ENCODE results near the gene ZKSCAN1. TPM values are rescaled to one million over a fixed set of nuclear protein-coding genes. Genes with fewer than 3 reads are reported as not detected.

The ZKSCAN1 gene
- total RNA-seq, 4 donors from 2014 or later: 31.6 to 35.5 (median 31.7) TPM

DNA sequence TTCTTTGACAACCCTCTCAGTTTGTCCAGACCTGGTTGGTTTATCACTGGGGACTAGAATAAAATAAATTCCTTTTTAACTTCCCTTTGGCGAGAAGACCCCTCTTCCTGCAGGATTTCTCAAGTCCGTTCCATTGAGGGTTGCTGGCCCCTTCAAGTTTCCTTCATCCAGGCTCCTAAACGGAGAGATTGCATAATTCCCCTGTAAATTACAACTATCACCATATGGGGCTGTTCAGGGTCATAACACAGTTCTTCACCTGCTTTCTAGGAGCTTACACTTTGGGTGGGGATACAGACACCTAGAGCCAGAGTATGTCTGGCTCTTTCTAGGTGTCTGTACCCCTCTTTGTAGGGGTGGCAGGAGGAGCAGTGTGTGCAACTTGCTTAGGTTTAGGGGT lies 70.1 kb downstream of the ZKSCAN1 start:
- Histone ChIP-seq H3K4me1 (peaks cover 0 to 41% (median 24%) of the 10 kb centered on the region in 3 donors), H3K9me3 (no peaks in the 10 kb centered on the region), H3K27ac (no peak overlapping the region), H3K36me3 (peaks cover 0 to 7% of the 10 kb centered on the region in 2 donors), H3K4me3 (no peak overlapping the region), H3K27me3 (no peaks in the 10 kb centered on the region)
- WGBS, 2 donors (ENCODE audit: low coverage in 1 of 2): 46 to 72% methylated on average over 3 of the region's 3 CpGs
- TF ChIP-seq, protein P1, sequence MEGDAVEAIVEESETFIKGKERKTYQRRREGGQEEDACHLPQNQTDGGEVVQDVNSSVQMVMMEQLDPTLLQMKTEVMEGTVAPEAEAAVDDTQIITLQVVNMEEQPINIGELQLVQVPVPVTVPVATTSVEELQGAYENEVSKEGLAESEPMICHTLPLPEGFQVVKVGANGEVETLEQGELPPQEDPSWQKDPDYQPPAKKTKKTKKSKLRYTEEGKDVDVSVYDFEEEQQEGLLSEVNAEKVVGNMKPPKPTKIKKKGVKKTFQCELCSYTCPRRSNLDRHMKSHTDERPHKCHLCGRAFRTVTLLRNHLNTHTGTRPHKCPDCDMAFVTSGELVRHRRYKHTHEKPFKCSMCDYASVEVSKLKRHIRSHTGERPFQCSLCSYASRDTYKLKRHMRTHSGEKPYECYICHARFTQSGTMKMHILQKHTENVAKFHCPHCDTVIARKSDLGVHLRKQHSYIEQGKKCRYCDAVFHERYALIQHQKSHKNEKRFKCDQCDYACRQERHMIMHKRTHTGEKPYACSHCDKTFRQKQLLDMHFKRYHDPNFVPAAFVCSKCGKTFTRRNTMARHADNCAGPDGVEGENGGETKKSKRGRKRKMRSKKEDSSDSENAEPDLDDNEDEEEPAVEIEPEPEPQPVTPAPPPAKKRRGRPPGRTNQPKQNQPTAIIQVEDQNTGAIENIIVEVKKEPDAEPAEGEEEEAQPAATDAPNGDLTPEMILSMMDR (IDR thresholded peaks at IDR 0.05): no peak
- TF ChIP-seq POLR2A (IDR thresholded peaks at IDR 0.05) (no peak), POLR2AphosphoS5 (IDR thresholded peaks at IDR 0.05) (no peak), EP300 (IDR thresholded peaks at IDR 0.05) (no peak)
- no peak for ATAC-seq

DNA sequence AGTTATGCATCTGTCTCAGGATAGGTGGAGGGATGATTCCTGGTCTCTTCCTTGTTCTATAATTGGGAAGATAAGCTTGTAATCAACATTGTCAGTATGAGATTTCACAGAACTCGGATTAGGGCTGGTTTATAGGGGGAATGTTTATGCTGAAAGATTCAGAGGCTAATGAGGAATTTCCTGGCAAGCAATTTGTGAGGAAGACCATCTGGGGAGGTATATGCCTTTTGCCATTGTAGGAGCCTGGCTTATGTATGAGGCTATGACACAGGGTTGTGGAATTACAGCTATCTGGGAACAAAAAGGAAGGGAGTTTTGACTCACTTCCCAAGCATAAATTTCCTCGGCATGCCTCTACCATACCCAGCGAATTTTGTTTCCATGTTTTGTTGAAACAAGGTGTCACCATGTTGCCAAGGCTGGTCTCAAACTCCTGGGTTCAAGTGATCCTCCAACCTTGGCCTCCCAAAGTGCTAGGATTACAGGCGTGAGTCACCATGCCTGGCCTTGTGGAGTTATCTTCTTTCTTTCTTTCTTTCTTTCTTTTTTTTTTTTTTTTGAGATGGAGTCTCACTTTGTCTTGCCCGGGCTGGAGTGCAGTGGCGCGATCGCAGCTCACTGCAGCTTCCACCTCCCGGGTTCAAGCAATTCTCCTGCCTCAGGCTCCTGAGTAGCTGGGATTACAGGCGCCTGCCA lies 71.8 kb downstream of the ZKSCAN1 start:
- H3K4me1 ChIP-seq: peaks cover 0 to 31% (median 16%) of the 10 kb centered on the region in 3 donors
- H3K4me3 ChIP-seq: no peak overlapping the region
- WGBS, 2 donors (ENCODE audit: low coverage in 1 of 2): 10 to 34% methylated on average over 3 to 8 of the region's 10 CpGs
- ATAC-seq: peak; percentile 46
- H3K9me3 ChIP-seq: no peaks in the 10 kb centered on the region
- H3K36me3 ChIP-seq: peaks cover 0 to 24% of the 10 kb centered on the region in 2 donors
- TF ChIP-seq EP300 (IDR thresholded peaks at IDR 0.05): no peak
- TF ChIP-seq, protein P1 (IDR thresholded peaks at IDR 0.05): no peak
- peak; percentile 81 for TF ChIP-seq POLR2AphosphoS5 (IDR thresholded peaks at IDR 0.05)
- TF ChIP-seq POLR2A (IDR thresholded peaks at IDR 0.05): no peak
- H3K27ac ChIP-seq: peak overlapping the region in 3 of 4 donors; percentile 87 to 91 (median 89)
- no peaks in the 10 kb centered on the region for H3K27me3 ChIP-seq

DNA sequence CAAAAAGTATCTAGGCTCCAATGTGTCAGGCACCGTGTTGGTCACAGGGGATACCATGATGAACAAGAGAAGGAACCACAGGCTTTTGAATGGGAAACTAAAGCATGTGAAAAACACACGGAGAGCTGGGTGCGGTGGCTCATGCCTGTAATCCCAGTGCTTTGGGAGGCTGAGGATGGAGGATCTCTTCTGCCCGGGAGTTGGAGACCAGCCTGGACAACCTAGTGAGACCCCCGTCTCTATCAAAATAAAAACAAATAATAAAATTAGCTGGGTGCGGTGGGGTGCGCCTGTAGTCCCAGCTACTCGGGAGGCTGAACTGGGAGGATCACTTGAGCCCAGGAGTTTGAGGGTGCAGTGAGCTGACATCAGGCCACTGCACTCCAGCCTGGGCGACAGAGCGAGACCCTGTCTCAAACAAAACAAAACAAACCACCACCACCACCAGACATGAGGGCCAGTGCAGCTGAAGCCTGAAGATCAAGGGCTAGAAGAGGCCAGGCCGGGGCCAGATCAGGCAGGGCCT lies 72.8 kb downstream of the ZKSCAN1 start:
- Histone ChIP-seq H3K4me1 (peaks cover 0 to 28% (median 16%) of the 10 kb centered on the region in 3 donors), H3K4me3 (peak overlapping the region; percentile 69 to 72), H3K9me3 (no peaks in the 10 kb centered on the region), H3K27me3 (no peaks in the 10 kb centered on the region), H3K36me3 (peaks cover 0 to 33% of the 10 kb centered on the region in 2 donors), H3K27ac (peak overlapping the region; percentile 43 to 91 (median 88))
- ATAC-seq: no peak
- 74 to 83% methylated on average over 4 to 9 of the region's 11 CpGs for WGBS, 2 donors (ENCODE audit: low coverage in 1 of 2)
- TF ChIP-seq POLR2AphosphoS5 (IDR thresholded peaks at IDR 0.05) (no peak), POLR2A (IDR thresholded peaks at IDR 0.05) (no peak), EP300 (IDR thresholded peaks at IDR 0.05) (no peak)
- TF ChIP-seq, protein P1 (IDR thresholded peaks at IDR 0.05): no peak

DNA sequence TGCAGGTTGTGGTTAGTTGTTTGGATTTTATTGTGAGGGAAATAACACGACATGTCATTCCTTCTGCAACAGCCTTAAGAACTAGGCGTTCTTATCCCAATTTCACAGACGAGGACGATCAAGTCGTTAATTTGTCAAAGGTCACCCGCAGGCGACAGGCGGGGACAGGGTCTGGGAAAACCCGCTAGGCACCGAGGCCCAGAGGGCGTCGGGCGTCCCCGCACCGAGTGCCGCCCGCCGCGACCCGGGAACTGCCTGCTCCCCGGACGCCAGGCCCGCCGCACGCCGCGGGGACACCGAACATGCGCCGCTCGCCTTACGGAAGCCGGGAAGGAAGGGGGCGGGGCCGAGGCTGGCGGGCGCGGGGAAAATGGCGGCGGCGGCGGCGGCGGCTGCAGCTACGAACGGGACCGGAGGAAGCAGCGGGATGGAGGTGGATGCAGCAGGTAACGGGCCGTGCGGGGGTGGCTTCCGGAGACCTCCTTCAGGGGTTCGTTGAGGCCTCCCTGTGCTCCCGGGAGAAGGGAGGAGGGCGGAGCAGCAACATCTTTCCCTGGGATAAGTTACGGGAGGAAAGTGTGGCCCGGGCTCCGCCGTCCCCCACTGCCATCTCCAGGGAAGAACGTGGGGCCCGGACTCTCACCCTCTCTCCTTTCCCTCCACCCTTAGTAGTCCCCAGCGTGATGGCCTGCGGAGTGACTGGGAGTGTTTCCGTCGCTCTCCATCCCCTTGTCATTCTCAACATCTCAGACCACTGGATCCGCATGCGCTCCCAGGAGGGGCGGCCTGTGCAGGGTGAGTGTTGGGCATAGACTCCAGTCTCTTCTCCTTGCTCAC lies 73.4 kb downstream of the ZKSCAN1 start, which contains the start of gene COPS6:
COPS6 (plus strand) TSS at position 349 of the 837 bp plus-strand sequence; CDS start at position 371, 22 bp downstream.
- TF ChIP-seq POLR2A (IDR thresholded peaks at IDR 0.05) (peak; percentile 73 to 85), EP300 (IDR thresholded peaks at IDR 0.05) (no peak), POLR2AphosphoS5 (IDR thresholded peaks at IDR 0.05) (peak; percentile 89)
- TF ChIP-seq, protein P1 (IDR thresholded peaks at IDR 0.05): peak in 1 of 4 experiments; percentile 33
- WGBS, 2 donors (ENCODE audit: low coverage in 1 of 2): 0% methylated on average over 9 to 15 of the region's 68 CpGs
- Histone ChIP-seq H3K36me3 (peaks cover 0 to 40% of the 10 kb centered on the region in 2 donors), H3K27me3 (no peaks in the 10 kb centered on the region), H3K4me3 (peak within 1 kb of the TSS; percentile 69 to 72), H3K9me3 (no peaks in the 10 kb centered on the region), H3K4me1 (peaks cover 0 to 35% (median 16%) of the 10 kb centered on the region in 3 donors), H3K27ac (peak within 1 kb of the TSS; percentile 43 to 91 (median 88))
- ATAC-seq: peak; percentile 72

Measured in gastroesophageal sphincter (tissue), 4 donors.